DMS 273 (cell line): ENCODE data around the gene CDC42EP1.
"Not testable (repeated sequence)": the region's sequence is repeated elsewhere in the genome, so short reads cannot be mapped to it uniquely, and the experiment has no call there.

Experiments used
- DNase-seq: peaks from one replicate; lab custom pipeline; 2025; ENCODE audit not compliant: unreplicated experiment; lab: John Stamatoyannopoulos, UW

CDC42EP1 gene

GRCh38 chr22:37609240-37610152 is 49.2 kb downstream of the CDC42EP1 start:
- DNase-seq: peak; percentile 73

DNA sequence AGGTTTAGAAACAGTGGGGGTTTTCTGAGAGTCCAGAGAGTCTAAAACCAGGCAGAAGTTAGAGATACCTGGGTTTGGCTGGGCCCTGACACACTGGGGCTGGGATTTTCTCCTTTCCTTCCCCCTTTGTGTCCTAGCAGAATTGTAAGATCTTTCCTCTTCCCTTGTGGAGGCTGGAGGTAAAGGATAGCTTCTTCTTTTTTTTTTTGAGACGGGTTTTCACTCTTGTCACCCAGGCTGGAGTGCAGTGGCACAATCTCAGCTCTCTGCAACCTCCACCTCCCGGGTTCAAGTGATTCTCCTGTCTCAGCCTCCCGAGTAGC is 49.8 kb downstream of the CDC42EP1 start:
- DNase-seq: not testable (repeated sequence)

DNA sequence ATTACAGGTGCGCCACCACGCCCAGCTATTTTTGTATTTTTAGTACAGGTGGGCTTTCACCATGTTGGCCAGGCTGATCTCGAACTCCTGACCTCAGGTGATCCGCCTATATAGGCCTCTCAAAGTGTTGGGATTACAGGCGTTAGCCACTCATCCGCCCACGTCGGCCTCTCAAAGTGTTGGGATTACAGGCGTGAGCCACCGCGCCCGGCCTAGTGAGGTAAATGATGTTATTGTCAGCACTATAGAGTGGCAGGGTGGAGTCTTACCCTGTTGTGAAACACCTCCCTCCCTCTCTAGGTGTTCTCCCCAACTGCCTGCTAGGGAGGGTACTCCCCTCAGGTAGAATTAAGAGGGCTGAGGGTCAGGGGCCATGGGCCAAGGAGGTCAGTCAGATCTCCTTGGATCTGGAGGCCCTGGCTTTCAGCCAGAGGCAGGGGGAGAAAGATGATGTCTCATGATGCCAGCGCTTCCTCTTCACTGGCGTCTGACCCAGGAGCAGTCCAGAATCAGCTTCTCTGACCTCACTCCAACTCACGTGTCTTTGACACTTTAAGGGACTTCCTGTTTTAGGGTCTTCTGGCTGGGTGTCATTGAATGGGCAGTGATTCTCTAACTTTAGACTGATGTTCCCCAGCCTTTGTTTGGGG is 50.3 kb downstream of the CDC42EP1 start:
- no peak for DNase-seq

DNA sequence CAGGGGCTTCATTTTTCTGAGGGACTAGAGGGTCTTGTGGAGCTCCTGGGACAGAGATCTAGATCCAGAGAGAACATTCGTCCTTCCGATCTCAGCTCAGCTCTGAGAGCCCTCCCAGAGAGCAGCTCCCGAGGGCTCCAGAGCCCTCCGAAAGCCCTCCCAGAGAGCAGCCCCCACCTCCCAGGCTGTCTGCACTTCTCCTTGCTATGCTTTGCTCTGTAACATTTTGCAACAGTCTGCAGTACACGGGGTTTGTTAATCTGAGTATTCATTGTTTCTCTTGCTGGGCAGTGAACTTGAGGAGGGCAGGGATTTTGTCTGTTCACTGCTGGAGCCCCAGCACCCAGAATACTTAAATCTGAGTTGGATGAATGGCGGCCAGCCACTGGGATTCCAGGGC is 50.9 kb downstream of the CDC42EP1 start:
- no peak for DNase-seq

GRCh38 chr22:37616201-37617083 is 56.2 kb downstream of the CDC42EP1 start:
- DNase-seq: no peak

- no peak for DNase-seq
Measured at GRCh38 chr22:37617431-37617830, 57.2 kb downstream of the CDC42EP1 start.

DNA sequence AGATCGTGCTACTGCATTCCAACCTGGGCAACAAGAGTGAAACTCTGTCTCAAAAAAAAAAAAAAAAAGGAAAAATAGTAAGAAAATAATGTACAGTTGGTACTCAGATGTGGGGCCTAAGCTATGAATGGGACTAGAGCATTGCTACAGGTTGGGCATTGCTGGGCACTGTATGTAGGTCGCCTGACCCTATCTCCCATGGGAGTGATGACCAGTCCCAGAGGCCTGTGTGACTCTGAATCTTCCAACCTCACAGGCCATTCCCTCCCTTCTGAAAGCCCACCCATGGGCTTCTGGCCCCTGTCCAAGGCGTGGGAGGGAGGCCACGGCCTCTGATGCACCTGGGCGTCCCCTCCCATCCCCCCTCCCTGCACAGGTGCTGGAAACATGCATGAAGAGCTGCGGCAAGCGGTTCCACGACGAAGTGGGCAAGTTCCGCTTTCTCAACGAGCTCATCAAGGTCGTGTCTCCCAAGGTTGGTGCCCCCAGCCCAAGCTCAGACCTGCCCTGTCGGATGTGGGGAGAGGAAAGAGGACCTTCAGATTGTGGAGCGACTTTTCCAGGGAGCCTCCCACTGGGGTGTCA is 57.9 kb downstream of the CDC42EP1 start:
- DNase-seq: no peak

- no peak for DNase-seq
Measured at GRCh38 chr22:37618674-37619073, 58.4 kb downstream of the CDC42EP1 start.
